Left ventricle myocardium inferior (tissue), 1 donor: ENCODE data around the gene MAPK8IP1. TPM values are rescaled to one million over a fixed set of nuclear protein-coding genes. Genes with fewer than 3 reads are reported as not detected.

Source experiments
- DNase-seq: peaks from one replicate; pipeline ENCODE4 v3.0.0-alpha.2; 2020
- H3K27ac ChIP-seq: fragments of 200-600 bp; replicated peaks from 2 replicates; pipeline ENCODE4 v1.8.0; 2021
- H3K27me3 ChIP-seq: fragments of 200-600 bp; 2 replicates; pipeline ENCODE4 v1.8.0; 2021; ENCODE audit warnings: low read depth
- H3K36me3 ChIP-seq: fragments of 200-600 bp; 2 replicates; pipeline ENCODE4 v1.8.0; 2021
- H3K4me1 ChIP-seq: fragments of 200-600 bp; 2 replicates; pipeline ENCODE4 v1.8.0; 2021
- H3K4me3 ChIP-seq: fragments of 200-600 bp; 2 replicates; pipeline ENCODE4 v1.8.0; 2021; ENCODE audit warnings: mild to moderate bottlenecking, moderate library complexity
- H3K9me3 ChIP-seq: fragments of 200-600 bp; replicated peaks from 2 replicates; pipeline ENCODE4 v1.8.0; 2021
- CTCF ChIP-seq: fragments of 200-600 bp; IDR thresholded peaks from 2 replicates; pipeline ENCODE4 v1.8.0; 2021; ENCODE audit warnings: antibody characterized with exemption, mild to moderate bottlenecking, borderline replicate concordance
- intact Hi-C: fragments of 100-400 bp; cut with micrococcal nuclease; formaldehyde crosslinking; loops from one replicate; pipeline ENCODE4 v1.11.0; 2022
- total RNA-seq: library from RNA; stranded (reverse); fragmentation: NEBNext Ultra II Directional; extraction: Animal tissue kit (Norgen Biotek cat#: 25700); gene quantifications from one replicate; pipeline ENCODE4 v1.2.1, GENCODE V29; 2021
- donor health status: DM: no; HTN: yes; CAD: no; lungs with severe emphysema.

Gene MAPK8IP1
- total RNA-seq, 1 donor from 2014 or later: 4.6 TPM

DNA sequence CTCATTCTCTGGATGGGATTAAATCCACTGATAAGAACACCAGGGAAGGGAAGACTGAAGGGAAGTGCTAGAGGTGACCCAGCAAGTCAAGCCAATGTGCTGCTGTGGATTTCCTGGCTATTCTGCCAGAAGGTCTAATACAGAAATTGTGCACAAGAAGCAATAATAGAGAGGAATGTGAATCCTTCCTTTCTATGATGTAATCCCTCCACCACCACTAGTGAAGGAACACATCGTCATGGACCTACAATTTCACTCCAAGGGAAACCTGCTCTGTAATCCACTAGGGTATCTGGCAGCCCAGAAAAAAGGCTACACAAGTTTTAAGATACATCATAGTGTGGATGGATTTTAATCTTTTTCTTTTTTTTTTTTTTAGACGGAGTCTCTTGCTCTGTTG is 54.4 kb downstream of the MAPK8IP1 start:
- intact Hi-C loops: no loop called here
- H3K36me3 ChIP-seq: peaks cover 81% of the 10 kb centered on the region

DNA sequence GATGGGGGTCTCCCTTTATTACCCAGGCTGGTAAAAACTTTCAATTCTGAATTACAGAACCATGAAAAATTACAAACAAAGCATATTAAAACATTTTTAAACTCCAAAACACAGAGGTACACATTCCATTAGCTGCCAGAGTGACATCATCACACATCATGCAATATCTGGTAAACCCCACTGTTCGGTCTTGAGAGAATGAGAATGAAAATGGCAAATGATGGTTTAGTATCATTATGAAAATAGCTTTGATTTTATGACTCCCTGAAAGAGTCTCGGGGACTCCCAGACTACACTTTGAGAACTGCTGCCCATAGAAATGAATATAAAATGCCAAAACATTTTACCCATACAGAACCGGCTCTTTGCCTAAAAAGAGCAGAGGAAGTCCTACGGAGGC is 55.8 kb downstream of the MAPK8IP1 start:
- Histone ChIP-seq H3K36me3 (peaks cover 81% of the 10 kb centered on the region), H3K27me3 (no peaks in the 10 kb centered on the region), H3K4me1 (peaks cover 13% of the 10 kb centered on the region), H3K4me3 (no peak overlapping the region), H3K27ac (no peak overlapping the region), H3K9me3 (no peaks in the 10 kb centered on the region)
- intact Hi-C loops: no loop called here
- no peak for DNase-seq
- TF ChIP-seq CTCF: no peak

More for the DNA sequence above, 54.4 kb downstream of the MAPK8IP1 start:
- no peaks in the 10 kb centered on the region for H3K9me3 ChIP-seq
- no peaks in the 10 kb centered on the region for H3K4me1 ChIP-seq
- no peak overlapping the region for H3K4me3 ChIP-seq
- no peak overlapping the region for H3K27ac ChIP-seq
- no peak for TF ChIP-seq CTCF
- H3K27me3 ChIP-seq: no peaks in the 10 kb centered on the region
- no peak for DNase-seq

DNA sequence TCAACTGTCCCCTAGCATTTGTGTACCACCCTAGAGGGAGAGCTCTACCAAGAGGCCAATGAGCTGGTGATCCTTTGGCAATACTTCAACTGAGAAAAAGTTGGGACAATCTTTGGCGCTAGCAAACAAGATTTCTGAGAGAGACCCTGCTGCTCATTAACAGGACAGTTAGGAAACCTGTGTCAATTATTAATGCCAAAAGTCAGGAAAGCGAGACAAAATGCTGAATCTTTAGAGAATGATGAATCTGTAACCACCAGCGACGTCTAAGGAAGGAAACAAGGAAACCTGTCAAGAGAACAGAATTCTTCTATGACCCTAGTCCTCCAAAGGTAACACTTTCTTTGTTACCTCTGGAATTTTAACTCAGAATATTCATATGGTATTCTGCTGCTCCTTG is 56.9 kb downstream of the MAPK8IP1 start:
- intact Hi-C loops: no loop called here
- peaks cover 13% of the 10 kb centered on the region for H3K4me1 ChIP-seq
- no peak overlapping the region for H3K4me3 ChIP-seq
- no peaks in the 10 kb centered on the region for H3K27me3 ChIP-seq
- peaks cover 81% of the 10 kb centered on the region for H3K36me3 ChIP-seq
- H3K9me3 ChIP-seq: no peaks in the 10 kb centered on the region
- no peak for DNase-seq
- no peak for TF ChIP-seq CTCF
- H3K27ac ChIP-seq: no peak overlapping the region

DNA sequence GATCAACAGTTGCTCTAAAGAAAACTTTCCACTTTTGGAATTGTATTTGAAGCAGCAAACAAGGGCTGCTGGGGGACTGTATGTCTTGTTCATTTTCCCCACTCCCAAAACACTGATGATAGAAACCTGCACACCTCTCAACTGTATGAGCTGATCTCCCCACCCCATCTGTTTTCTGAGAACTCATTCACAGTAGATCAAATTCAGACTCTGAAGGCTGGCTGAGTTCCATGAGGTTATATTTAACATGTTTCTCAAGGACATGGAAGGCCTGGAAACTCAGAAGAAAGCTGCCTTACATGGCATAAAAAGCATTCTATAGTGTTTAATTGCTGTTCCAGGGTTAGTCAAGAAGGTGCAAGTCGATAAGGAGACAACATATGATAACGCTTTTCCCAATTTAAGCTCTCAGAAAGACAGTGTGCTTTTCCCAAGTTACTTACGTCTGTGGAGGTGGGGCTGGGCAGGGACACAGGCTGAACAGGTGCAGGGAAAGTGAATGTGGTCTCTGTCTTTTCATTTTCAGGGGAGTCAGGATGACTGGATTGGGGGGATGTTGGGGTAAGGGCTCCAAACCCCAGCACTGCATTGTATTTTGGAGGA is 60.0 kb downstream of the MAPK8IP1 start:
- H3K36me3 ChIP-seq: peaks cover 93% of the 10 kb centered on the region
- H3K4me1 ChIP-seq: peaks cover 22% of the 10 kb centered on the region
- no peak for DNase-seq
- no peaks in the 10 kb centered on the region for H3K9me3 ChIP-seq
- no peak overlapping the region for H3K27ac ChIP-seq
- no peak overlapping the region for H3K4me3 ChIP-seq
- no peak for TF ChIP-seq CTCF
- no peaks in the 10 kb centered on the region for H3K27me3 ChIP-seq
- intact Hi-C loops: no loop called here

DNA sequence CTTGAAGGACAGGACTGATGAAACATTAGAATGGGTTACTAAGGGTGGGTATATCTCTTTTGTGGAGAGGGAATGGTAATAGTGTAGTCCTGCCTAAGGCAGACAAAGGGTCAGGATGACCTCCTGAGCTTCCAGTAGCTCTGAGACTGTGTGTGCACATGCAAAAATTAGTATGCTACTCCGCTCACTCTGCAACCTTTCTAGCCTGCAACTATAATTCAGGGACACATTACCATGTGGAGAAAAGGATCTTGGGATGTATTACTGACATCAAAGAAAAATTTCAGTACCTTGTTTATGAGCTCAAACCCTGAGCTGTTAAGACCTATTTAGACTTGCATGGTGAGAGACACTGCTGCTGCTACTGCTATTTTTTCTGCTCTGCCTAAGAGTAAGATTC is 62.4 kb downstream of the MAPK8IP1 start:
- Histone ChIP-seq H3K9me3 (no peaks in the 10 kb centered on the region), H3K36me3 (peaks cover 92% of the 10 kb centered on the region), H3K27me3 (no peaks in the 10 kb centered on the region), H3K4me1 (peaks cover 22% of the 10 kb centered on the region), H3K4me3 (no peak overlapping the region), H3K27ac (no peak overlapping the region)
- TF ChIP-seq CTCF: no peak
- intact Hi-C loops: no loop called here
- no peak for DNase-seq
